ENCODE data around the gene PTGR3.
"Not testable (repeated sequence)": the region's sequence is repeated elsewhere in the genome, so short reads cannot be mapped to it uniquely, and the experiment has no call there.

Gene PTGR3

GRCh38 chr18:75201282-75202270 lies 7.4 kb downstream of the PTGR3 start:
- DNase-seq: no peak

GRCh38 chr18:75200605-75201280 lies 8.2 kb downstream of the PTGR3 start:
- DNase-seq: no peak

GRCh38 chr18:75200071-75200470 lies 8.9 kb downstream of the PTGR3 start:
- no peak for DNase-seq

GRCh38 chr18:75199327-75199726 lies 9.6 kb downstream of the PTGR3 start:
- no peak for DNase-seq

- DNase-seq: no peak
Observed at GRCh38 chr18:75198036-75198435, 10.9 kb downstream of the PTGR3 start.

- no peak for DNase-seq
Observed at GRCh38 chr18:75192899-75193298, 16.0 kb downstream of the PTGR3 start.

GRCh38 chr18:75189696-75190095 lies 19.2 kb downstream of the PTGR3 start:
- no peak for DNase-seq

GRCh38 chr18:75187702-75188101 lies 21.2 kb downstream of the PTGR3 start:
- DNase-seq: not testable (repeated sequence)

GRCh38 chr18:75185460-75185859 lies 23.5 kb downstream of the PTGR3 start:
- no peak for DNase-seq

- no peak for DNase-seq
Observed at GRCh38 chr18:75183973-75184493, 24.9 kb downstream of the PTGR3 start.

- DNase-seq: no peak
Observed at GRCh38 chr18:75183524-75183923, 25.4 kb downstream of the PTGR3 start.

GRCh38 chr18:75179819-75180600 lies 28.9 kb downstream of the PTGR3 start:
- no peak for DNase-seq

- DNase-seq: no peak
Observed at GRCh38 chr18:75178376-75178775, 30.6 kb downstream of the PTGR3 start.

GRCh38 chr18:75176849-75177248 lies 32.1 kb downstream of the PTGR3 start:
- no peak for DNase-seq

GRCh38 chr18:75173738-75174137 lies 35.2 kb downstream of the PTGR3 start:
- DNase-seq: no peak

GRCh38 chr18:75173125-75173432 lies 35.9 kb downstream of the PTGR3 start:
- no peak for DNase-seq

- DNase-seq: no peak
Observed at GRCh38 chr18:75172299-75173124, 36.4 kb downstream of the PTGR3 start.

- no peak for DNase-seq
Observed at GRCh38 chr18:75170916-75171315, 38.0 kb downstream of the PTGR3 start.

GRCh38 chr18:75170022-75170789 lies 38.7 kb downstream of the PTGR3 start:
- no peak for DNase-seq

GRCh38 chr18:75169411-75169810 lies 39.5 kb downstream of the PTGR3 start:
- no peak for DNase-seq

- DNase-seq: no peak
Observed at GRCh38 chr18:75168619-75169018, 40.3 kb downstream of the PTGR3 start.
